HG02798 (cell line): ENCODE data around the gene GUCY1B1.

ENCODE experiments used
- ATAC-seq: cut with Tn5 transposase; IDR thresholded peaks from one replicate; pipeline ENCODE4 v1.9.1; 2021; ENCODE audit warnings: mild to moderate bottlenecking; ENCODE audit not compliant: unreplicated experiment, poor library complexity

GUCY1B1 gene

GRCh38 chr4:155758481-155759371 is at the start of gene GUCY1B1:
TSS of gene GUCY1B1 (plus strand) at chr4:155759021. CDS start at chr4:155759141, 120 bp downstream.
- ATAC-seq: peak; percentile 97

- no peak for ATAC-seq
Measured at GRCh38 chr4:155709918-155710317, 48.9 kb upstream of the GUCY1B1 start.

GRCh38 chr4:155711556-155711955 is 47.3 kb upstream of the GUCY1B1 start:
- no peak for ATAC-seq

GRCh38 chr4:155712846-155713245 is 46.0 kb upstream of the GUCY1B1 start:
- ATAC-seq: no peak

GRCh38 chr4:155713911-155714310 is 44.9 kb upstream of the GUCY1B1 start:
- no peak for ATAC-seq

- no peak for ATAC-seq
Measured at GRCh38 chr4:155722336-155722735, 36.5 kb upstream of the GUCY1B1 start.

- ATAC-seq: no peak
Measured at GRCh38 chr4:155722816-155723499, 35.9 kb upstream of the GUCY1B1 start.

GRCh38 chr4:155724731-155725130 is 34.1 kb upstream of the GUCY1B1 start:
- no peak for ATAC-seq

- no peak for ATAC-seq
Measured at GRCh38 chr4:155734065-155734464, 24.8 kb upstream of the GUCY1B1 start.

- no peak for ATAC-seq
Measured at GRCh38 chr4:155734951-155735350, 23.9 kb upstream of the GUCY1B1 start.

- ATAC-seq: no peak
Measured at GRCh38 chr4:155735496-155735895, 23.3 kb upstream of the GUCY1B1 start.

GRCh38 chr4:155738548-155738947 is 20.3 kb upstream of the GUCY1B1 start:
- ATAC-seq: no peak

- ATAC-seq: no peak
Measured at GRCh38 chr4:155741546-155741945, 17.3 kb upstream of the GUCY1B1 start.

- ATAC-seq: no peak
Measured at GRCh38 chr4:155742310-155743015, 16.4 kb upstream of the GUCY1B1 start.

- ATAC-seq: no peak
Measured at GRCh38 chr4:155745984-155746383, 12.8 kb upstream of the GUCY1B1 start.

- no peak for ATAC-seq
Measured at GRCh38 chr4:155748039-155748438, 10.8 kb upstream of the GUCY1B1 start.

- no peak for ATAC-seq
Measured at GRCh38 chr4:155749041-155749440, 9.8 kb upstream of the GUCY1B1 start.

- ATAC-seq: no peak
Measured at GRCh38 chr4:155751569-155751968, 7.3 kb upstream of the GUCY1B1 start.

- ATAC-seq: no peak
Measured at GRCh38 chr4:155757745-155758265, 1.0 kb upstream of the GUCY1B1 start.

GRCh38 chr4:155759372-155760252 is 791 bp downstream of the GUCY1B1 start:
- peak; percentile 26 for ATAC-seq
